GM12878 (cell line): ENCODE data around the gene NRG3.

Source experiments
- CEBPB ChIP-seq, 2 experiments: fragments of 150-350 bp in 1 of 2; IDR thresholded peaks; 2 replicates each; pipeline ENCODE4 v1.6.1; 2012 to 2014; ENCODE audit warnings: low read depth in 2 of 2, low read length in 2 of 2, borderline replicate concordance in 1 of 2, inconsistent platforms in 1 of 2
- EP300 ChIP-seq, 2 experiments: fragments of 150-350 bp in 1 of 2; IDR thresholded peaks; 2 replicates each; pipeline ENCODE4 v1.6.1; 2011 to 2012; ENCODE audit warnings: low read depth in 2 of 2, low read length in 2 of 2, borderline replicate concordance in 1 of 2, improper control_type of control experiment in 1 of 2, inconsistent platforms in 1 of 2; ENCODE audit not compliant: control insufficient read depth in 1 of 2
- RFX5 ChIP-seq: IDR thresholded peaks from 2 replicates; pipeline ENCODE4 v1.6.1; 2011; ENCODE audit warnings: low read depth, low read length, improper control_type of control experiment
- SP1 ChIP-seq: IDR thresholded peaks from one replicate; pipeline ENCODE4 v1.6.1; 2011; ENCODE audit warnings: low read depth, low read length
- YY1 ChIP-seq: IDR thresholded peaks from 2 replicates; pipeline ENCODE4 v1.6.1; 2011; ENCODE audit warnings: low read depth, mild to moderate bottlenecking, low read length
- TF ChIP-seq, protein P1 (sequence below), 3 experiments: IDR thresholded peaks in 2 of 3; conservative IDR thresholded peaks in 1 of 3; 2 replicates each; pipeline ENCODE4 v1.5.1; 2011; ENCODE audit warnings: low read depth in 3 of 3, low read length in 3 of 3, mild to moderate bottlenecking in 3 of 3, control low read depth in 2 of 3, moderate library complexity in 2 of 3, inconsistent platforms in 1 of 3, mixed read lengths in 1 of 3; ENCODE audit not compliant: control insufficient read depth in 2 of 3, insufficient read depth in 1 of 3; ENCODE audit errors: extremely low read depth in 1 of 3

DNA sequence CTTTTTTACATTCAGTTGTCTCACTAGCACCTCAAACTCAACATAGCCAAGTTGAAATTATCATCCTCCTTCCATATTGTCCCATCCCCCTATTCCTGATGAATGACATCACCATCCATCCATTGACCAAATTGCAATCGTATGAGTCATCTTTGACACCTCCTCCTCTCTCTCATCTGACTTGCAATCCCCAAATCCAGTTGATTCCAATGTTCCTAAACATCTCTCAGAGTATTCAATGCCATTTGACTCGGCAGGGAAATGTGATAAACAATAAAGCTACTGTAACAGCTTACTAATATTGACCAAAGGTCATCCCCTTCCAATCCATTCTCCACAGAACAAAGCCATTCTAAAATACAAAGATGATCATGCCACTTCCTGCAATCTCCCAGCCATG lies 1047.8 kb downstream of the NRG3 start:
- TF ChIP-seq RFX5 = no peak
- TF ChIP-seq, protein P1, sequence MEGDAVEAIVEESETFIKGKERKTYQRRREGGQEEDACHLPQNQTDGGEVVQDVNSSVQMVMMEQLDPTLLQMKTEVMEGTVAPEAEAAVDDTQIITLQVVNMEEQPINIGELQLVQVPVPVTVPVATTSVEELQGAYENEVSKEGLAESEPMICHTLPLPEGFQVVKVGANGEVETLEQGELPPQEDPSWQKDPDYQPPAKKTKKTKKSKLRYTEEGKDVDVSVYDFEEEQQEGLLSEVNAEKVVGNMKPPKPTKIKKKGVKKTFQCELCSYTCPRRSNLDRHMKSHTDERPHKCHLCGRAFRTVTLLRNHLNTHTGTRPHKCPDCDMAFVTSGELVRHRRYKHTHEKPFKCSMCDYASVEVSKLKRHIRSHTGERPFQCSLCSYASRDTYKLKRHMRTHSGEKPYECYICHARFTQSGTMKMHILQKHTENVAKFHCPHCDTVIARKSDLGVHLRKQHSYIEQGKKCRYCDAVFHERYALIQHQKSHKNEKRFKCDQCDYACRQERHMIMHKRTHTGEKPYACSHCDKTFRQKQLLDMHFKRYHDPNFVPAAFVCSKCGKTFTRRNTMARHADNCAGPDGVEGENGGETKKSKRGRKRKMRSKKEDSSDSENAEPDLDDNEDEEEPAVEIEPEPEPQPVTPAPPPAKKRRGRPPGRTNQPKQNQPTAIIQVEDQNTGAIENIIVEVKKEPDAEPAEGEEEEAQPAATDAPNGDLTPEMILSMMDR (IDR thresholded peaks at IDR 0.05 in 2 of 3, conservative IDR thresholded peaks at IDR 0.05 in 1 of 3; ENCODE audit: control insufficient read depth in 2 of 3, extremely low read depth in 1 of 3, insufficient read depth in 1 of 3, low read depth in 3 of 3, low read length in 3 of 3) = no peak
- no peak for TF ChIP-seq EP300 (IDR thresholded peaks at IDR 0.05; ENCODE audit: borderline replicate concordance in 1 of 2, control insufficient read depth in 1 of 2, low read depth in 2 of 2, low read length in 2 of 2)
- TF ChIP-seq CEBPB (IDR thresholded peaks at IDR 0.05; ENCODE audit: borderline replicate concordance in 1 of 2, low read depth in 2 of 2, low read length in 2 of 2) = no peak
- TF ChIP-seq YY1 = no peak
- TF ChIP-seq SP1 = no peak
